ENCODE results near the gene USF2.

- TF ChIP-seq ZNF239 (tag by site-specific recombination; IDR thresholded peaks at IDR 0.05) (no peak), ZNF626 (tag by site-specific recombination; IDR thresholded peaks at IDR 0.05) (no peak), ZNF830 (tag by site-specific recombination; IDR thresholded peaks at IDR 0.05; ENCODE audit: low read depth) (no peak), TSHZ1 (tag by site-specific recombination; IDR thresholded peaks at IDR 0.05; ENCODE audit: borderline replicate concordance) (no peak), CTCF (tag by site-specific recombination; IDR thresholded peaks at IDR 0.05) (no peak), ZEB2 (tag by site-specific recombination; IDR thresholded peaks at IDR 0.05) (no peak), ZNF449 (tag by site-specific recombination; IDR thresholded peaks at IDR 0.05) (no peak), ZNF24 (tag by site-specific recombination; IDR thresholded peaks at IDR 0.05) (no peak), ZFP3 (tag by site-specific recombination; IDR thresholded peaks at IDR 0.05; ENCODE audit: low read depth) (no peak), ZNF555 (tag by site-specific recombination; conservative IDR thresholded peaks at IDR 0.05) (no peak), PBX3 (CRISPR knock-in tag; IDR thresholded peaks at IDR 0.05) (no peak), ZNF274 (IDR thresholded peaks at IDR 0.05; ENCODE audit: low read length) (no peak), ZNF274 (tag by site-specific recombination; IDR thresholded peaks at IDR 0.05; ENCODE audit: borderline replicate concordance) (no peak)
Observed at GRCh38 chr19:35279985-35280821, 11.4 kb downstream of the USF2 start.

Measured in HEK293 (cell line).